ENCODE results near the gene FASTKD3. TPM values are rescaled to one million over a fixed set of nuclear protein-coding genes. Genes with fewer than 3 reads are reported as not detected.
"Not testable (repeated sequence)": the region's sequence is repeated elsewhere in the genome, so short reads cannot be mapped to it uniquely, and the experiment has no call there.

The FASTKD3 gene
- 5.5 TPM for total RNA-seq

- DNase-seq (ENCODE audit: low spot score) = peak; percentile 94
Observed at GRCh38 chr5:7868773-7869473, at the start of gene FASTKD3, which contains the start of gene MTRR. FASTKD3 (minus strand) TSS chr5:7869031; CDS start chr5:7868083, 948 bp downstream. MTRR (plus strand) TSS chr5:7869148; CDS start chr5:7870795, 1,647 bp downstream.

- no peak for DNase-seq (ENCODE audit: low spot score)
Observed at GRCh38 chr5:7917130-7918123, 48.6 kb upstream of the FASTKD3 start.

- DNase-seq (ENCODE audit: low spot score) = no peak
Observed at GRCh38 chr5:7916171-7916804, 47.5 kb upstream of the FASTKD3 start.

- DNase-seq (ENCODE audit: low spot score) = not testable (repeated sequence)
Observed at GRCh38 chr5:7911429-7911771, 42.6 kb upstream of the FASTKD3 start.

GRCh38 chr5:7910738-7911428, 42.1 kb upstream of the FASTKD3 start:
- no peak for DNase-seq (ENCODE audit: low spot score)

- DNase-seq (ENCODE audit: low spot score) = no peak
Observed at GRCh38 chr5:7908317-7908716, 39.5 kb upstream of the FASTKD3 start.

- no peak for DNase-seq (ENCODE audit: low spot score)
Observed at GRCh38 chr5:7907612-7908011, 38.8 kb upstream of the FASTKD3 start.

- no peak for DNase-seq (ENCODE audit: low spot score)
Observed at GRCh38 chr5:7904170-7904569, 35.3 kb upstream of the FASTKD3 start.

GRCh38 chr5:7902666-7903625, 34.1 kb upstream of the FASTKD3 start:
- DNase-seq (ENCODE audit: low spot score) = no peak

GRCh38 chr5:7902201-7902600, 33.4 kb upstream of the FASTKD3 start:
- no peak for DNase-seq (ENCODE audit: low spot score)

- no peak for DNase-seq (ENCODE audit: low spot score)
Observed at GRCh38 chr5:7897014-7897600, 28.3 kb upstream of the FASTKD3 start.

GRCh38 chr5:7894860-7895259, 26.0 kb upstream of the FASTKD3 start:
- no peak for DNase-seq (ENCODE audit: low spot score)

- no peak for DNase-seq (ENCODE audit: low spot score)
Observed at GRCh38 chr5:7894439-7894838, 25.6 kb upstream of the FASTKD3 start.

- no peak for DNase-seq (ENCODE audit: low spot score)
Observed at GRCh38 chr5:7888901-7889300, 20.1 kb upstream of the FASTKD3 start.

GRCh38 chr5:7886849-7887475, 18.1 kb upstream of the FASTKD3 start:
- DNase-seq (ENCODE audit: low spot score) = no peak

GRCh38 chr5:7884491-7885267, 15.8 kb upstream of the FASTKD3 start:
- no peak for DNase-seq (ENCODE audit: low spot score)

GRCh38 chr5:7882926-7883325, 14.1 kb upstream of the FASTKD3 start:
- no peak for DNase-seq (ENCODE audit: low spot score)

- DNase-seq (ENCODE audit: low spot score) = no peak
Observed at GRCh38 chr5:7881816-7882215, 13.0 kb upstream of the FASTKD3 start.

GRCh38 chr5:7881091-7881490, 12.3 kb upstream of the FASTKD3 start:
- no peak for DNase-seq (ENCODE audit: low spot score)
